Measurements from ENCODE around the gene FIGN. TPM values are rescaled to one million over a fixed set of nuclear protein-coding genes. Genes with fewer than 3 reads are reported as not detected.

Gene FIGN
- total and polyA plus RNA-seq, 9 of the 15 experiments (the other 6 are each of a cell fraction or from before 2014, with no cell fraction given), result 0.02 TPM; not detected in 8

- H2AFZ ChIP-seq (ENCODE audit: low read depth, low read length), result no peak overlapping the region
- H3K9ac ChIP-seq (ENCODE audit: insufficient read depth in 1 of 2, low read depth in 2 of 2, low read length in 2 of 2), result no peak overlapping the region
- BruUV-seq (replicated peaks), result no TSS peak
- H3K9me3 ChIP-seq (replicated peaks; ENCODE audit: control insufficient read depth, insufficient read depth, low read depth, low read length), result no peaks in the 10 kb centered on the region
- H3K27me3 ChIP-seq (ENCODE audit: control insufficient read depth in 2 of 2, insufficient read depth in 2 of 2, low read length in 2 of 2), result no peaks in the 10 kb centered on the region
- no peak overlapping the region for H3K27ac ChIP-seq (ENCODE audit: extremely low read depth, low read depth, low read length)
- intact Hi-C loops (cut with micrococcal nuclease), result no loop called here
- no peak overlapping the region for H3K4me2 ChIP-seq (ENCODE audit: insufficient read depth, low read length)
- ChIA-PET POLR2A (no interaction called here), CTCF (ENCODE audit: low intra/inter-chr PET ratio) (no interaction called here)
- H3K4me3 ChIP-seq, result no peak overlapping the region
- in situ Hi-C loops (cut with MboI), result no loop called here
- no peaks in the 10 kb centered on the region for H3K79me2 ChIP-seq (ENCODE audit: control insufficient read depth, insufficient read depth, low read length)
- no peaks in the 10 kb centered on the region for H3K9me1 ChIP-seq (ENCODE audit: control insufficient read depth, insufficient read depth, low read length)
- WGBS (ENCODE audit: insufficient coverage, low coverage, missing lambda C conversion rate), result 2% methylated on average over 4 of the region's 4 CpGs
- no peaks in the 10 kb centered on the region for H3K36me3 ChIP-seq (ENCODE audit: control insufficient read depth, insufficient read depth, low read length)
- ATAC-seq, result no peak
- DNase-seq (ENCODE audit: extremely low read depth in 1 of 4, low spot score in 3 of 4), result no peak
- FAIRE-seq, result no peak
- H3K4me1 ChIP-seq (replicated peaks in 1 of 2; ENCODE audit: control insufficient read depth in 2 of 2, insufficient read depth in 2 of 2, low read length in 2 of 2), result no peaks in the 10 kb centered on the region
- H4K20me1 ChIP-seq (replicated peaks; ENCODE audit: control insufficient read depth, insufficient read depth, low read length), result no peaks in the 10 kb centered on the region
- TF ChIP-seq NELFE (IDR thresholded peaks at IDR 0.05; ENCODE audit: insufficient read depth, insufficient read length) (no peak), RREB1 (CRISPR knock-in tag; IDR thresholded peaks at IDR 0.05) (no peak), TBL1XR1 (IDR thresholded peaks at IDR 0.05; ENCODE audit: low read length in 2 of 2) (no peak), SFPQ (IDR thresholded peaks at IDR 0.05; ENCODE audit: low read depth, low read length) (no peak), HINFP (tag; conservative IDR thresholded peaks at IDR 0.05; ENCODE audit: low read depth) (no peak), STAT6 (CRISPR knock-in tag; IDR thresholded peaks at IDR 0.05) (no peak)
Observed at GRCh38 chr2:163756588-163756987, 20.8 kb upstream of the FIGN start.

Data from K562 (cell line).